Urinary bladder (tissue), 4 donors: ENCODE results near the gene MCC. TPM values are rescaled to one million over a fixed set of nuclear protein-coding genes. Genes with fewer than 3 reads are reported as not detected.

Experiments
- DNase-seq: peaks from one replicate; pipeline ENCODE4 v3.0.0-alpha.2; 2015; ENCODE audit errors: extremely low spot score
- H3K27ac ChIP-seq: one replicate; pipeline ENCODE4 v1.5.1; 2013; ENCODE audit warnings: low read depth, mild to moderate bottlenecking, moderate library complexity
- H3K36me3 ChIP-seq: one replicate; pipeline ENCODE4 v1.6.1; 2013; ENCODE audit warnings: mild to moderate bottlenecking, moderate library complexity; ENCODE audit not compliant: insufficient read depth
- H3K4me1 ChIP-seq: one replicate; pipeline ENCODE4 v1.6.1; 2013; ENCODE audit warnings: mild to moderate bottlenecking, moderate library complexity; ENCODE audit not compliant: insufficient read depth
- H3K4me3 ChIP-seq: one replicate; pipeline ENCODE4 v1.5.1; 2013; ENCODE audit warnings: low read depth, low read length
- WGBS: extraction: QIAGEN DNeasy Blood & Tissue Kit; methylation state at CpG from one replicate; pipeline ENCODE4 v1.1.7; 2013; 5-methylcytosine and 5-hydroxymethylcytosine counted together
- polyA plus RNA-seq: library from polyadenylated mRNA; stranded (reverse); fragments of 200-250 nt; gene quantifications from one replicate; pipeline ENCODE4 v1.2.3, GENCODE V29; 2013
- total RNA-seq: library from RNA; depleted of rRNA; stranded (reverse); fragments of >200 nt; gene quantifications from one replicate; pipeline ENCODE4 v1.2.3, GENCODE V29; 2014
- donor health status: healthy with polysubstance abuse.
- donor health status: healthy.

The MCC gene
- total and polyA plus RNA-seq, 2 donors = 17.2 to 60.7 TPM

DNA sequence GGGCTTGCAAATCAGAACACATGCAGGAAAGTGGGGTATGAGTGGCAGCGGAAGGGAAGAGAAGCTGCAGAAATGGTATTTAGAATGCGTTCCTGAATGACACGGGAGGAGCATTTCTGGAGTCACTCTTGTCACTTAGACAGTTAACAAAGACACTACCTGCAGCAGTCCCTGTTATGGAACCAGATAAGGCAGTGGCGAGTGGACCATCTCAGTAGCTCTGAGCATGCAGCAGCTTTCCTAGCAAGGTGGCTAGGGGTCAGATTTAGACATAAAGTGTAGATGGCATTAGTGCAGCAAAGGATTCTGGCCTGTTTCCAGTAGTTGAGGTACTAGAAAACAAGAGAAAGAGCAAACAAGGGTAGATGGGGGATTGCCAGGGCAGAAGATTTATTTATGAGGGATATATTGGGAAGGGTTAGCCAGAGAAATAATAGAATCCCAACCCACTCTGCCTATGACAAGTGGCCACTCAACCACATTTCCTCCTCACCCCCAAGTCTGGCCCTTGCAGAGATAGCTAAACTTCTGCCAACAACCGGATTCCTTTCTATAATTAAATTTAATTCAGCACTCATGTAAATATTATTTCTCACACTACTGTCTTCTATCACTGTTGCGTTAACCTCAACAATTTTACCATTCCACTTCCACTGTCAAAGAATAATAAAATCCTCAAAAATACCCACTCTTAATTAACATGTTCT lies 310.0 kb downstream of the MCC start:
- Histone ChIP-seq H3K36me3 (no peaks in the 10 kb centered on the region), H3K4me1 (no peaks in the 10 kb centered on the region), H3K4me3 (no peak overlapping the region), H3K27ac (no peak overlapping the region)
- 68% methylated on average over 6 of the region's 6 CpGs for WGBS
- DNase-seq = no peak

DNA sequence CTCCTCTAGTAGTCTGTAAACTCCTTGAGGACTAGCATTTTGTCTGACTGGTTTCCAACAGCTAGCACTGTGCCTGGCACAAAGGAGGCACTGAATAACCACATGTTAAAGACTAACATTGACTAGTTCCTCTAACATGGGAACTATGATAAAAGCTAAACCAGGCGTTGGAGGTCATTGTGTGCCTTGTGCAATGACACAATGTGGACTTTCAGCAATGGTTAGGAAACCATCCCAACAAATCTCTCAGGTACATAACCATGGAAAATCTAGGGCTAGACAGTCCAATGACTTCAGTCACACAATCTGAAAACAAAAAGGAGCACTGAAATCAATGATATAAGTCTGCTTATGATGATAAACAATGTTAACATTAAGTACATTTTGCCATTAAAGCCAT lies 311.0 kb downstream of the MCC start:
- H3K4me3 ChIP-seq = no peak overlapping the region
- H3K36me3 ChIP-seq = no peaks in the 10 kb centered on the region
- 98% methylated on average over 1 of the region's 1 CpG for WGBS
- DNase-seq = no peak
- H3K27ac ChIP-seq = no peak overlapping the region
- no peaks in the 10 kb centered on the region for H3K4me1 ChIP-seq

- DNase-seq = no peak
- no peak overlapping the region for H3K27ac ChIP-seq
- H3K4me3 ChIP-seq = no peak overlapping the region
- WGBS = 94% methylated on average over 4 of the region's 4 CpGs
- H3K4me1 ChIP-seq = no peaks in the 10 kb centered on the region
- no peaks in the 10 kb centered on the region for H3K36me3 ChIP-seq
Observed at GRCh38 chr5:113176734-113177133, 311.5 kb downstream of the MCC start.

DNA sequence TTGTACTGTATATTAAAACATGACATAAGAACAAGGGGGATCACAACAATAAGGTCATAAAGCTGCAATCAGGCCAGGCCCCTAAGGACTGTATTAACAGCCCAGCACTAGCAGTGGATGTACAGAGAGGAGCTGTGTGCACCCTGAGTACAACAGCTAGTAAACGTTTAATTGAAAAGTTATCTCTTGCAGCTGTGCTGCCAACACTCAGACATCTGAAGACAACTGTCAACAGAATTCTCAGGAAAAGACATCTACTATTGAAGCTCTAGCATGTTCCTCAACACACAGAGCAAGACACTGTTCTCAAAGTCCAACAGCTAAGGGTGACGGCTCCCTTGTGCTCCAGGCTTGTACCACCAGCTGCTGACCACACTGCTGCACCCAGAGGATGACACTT lies 312.1 kb downstream of the MCC start:
- Histone ChIP-seq H3K4me1 (no peaks in the 10 kb centered on the region), H3K27ac (no peak overlapping the region), H3K4me3 (no peak overlapping the region), H3K36me3 (no peaks in the 10 kb centered on the region)
- no peak for DNase-seq
- WGBS = 70% methylated on average over 2 of the region's 2 CpGs

- 86% methylated on average over 5 of the region's 5 CpGs for WGBS
- no peak for DNase-seq
- no peak overlapping the region for H3K27ac ChIP-seq
Observed at GRCh38 chr5:113172231-113172826, 315.9 kb downstream of the MCC start.

GRCh38 chr5:113171520-113171919 lies 316.7 kb downstream of the MCC start:
- Histone ChIP-seq H3K4me3 (no peak overlapping the region), H3K36me3 (no peaks in the 10 kb centered on the region), H3K4me1 (peaks cover 2% of the 10 kb centered on the region), H3K27ac (no peak overlapping the region)
- WGBS = 96% methylated on average over 5 of the region's 5 CpGs
- DNase-seq = no peak

More at GRCh38 chr5:113172231-113172826, 315.9 kb downstream of the MCC start:
- peaks cover 2% of the 10 kb centered on the region for H3K4me1 ChIP-seq
- H3K36me3 ChIP-seq = no peaks in the 10 kb centered on the region
- H3K4me3 ChIP-seq = no peak overlapping the region

- 85% methylated on average over 4 of the region's 4 CpGs for WGBS
- H3K27ac ChIP-seq = no peak overlapping the region
- H3K36me3 ChIP-seq = no peaks in the 10 kb centered on the region
- no peak overlapping the region for H3K4me3 ChIP-seq
- peaks cover 3% of the 10 kb centered on the region for H3K4me1 ChIP-seq
- DNase-seq = no peak
Observed at GRCh38 chr5:113170707-113171106, 317.5 kb downstream of the MCC start.

GRCh38 chr5:113169720-113170119 lies 318.5 kb downstream of the MCC start:
- H3K4me1 ChIP-seq = peaks cover 5% of the 10 kb centered on the region
- H3K4me3 ChIP-seq = no peak overlapping the region
- no peak overlapping the region for H3K27ac ChIP-seq
- H3K36me3 ChIP-seq = no peaks in the 10 kb centered on the region
- WGBS = 61% methylated on average over 1 of the region's 1 CpG
- DNase-seq = no peak

- Histone ChIP-seq H3K27ac (no peak overlapping the region), H3K36me3 (no peaks in the 10 kb centered on the region)
- WGBS = 86% methylated on average over 2 of the region's 2 CpGs
Observed at GRCh38 chr5:113167985-113168384, 320.3 kb downstream of the MCC start.

DNA sequence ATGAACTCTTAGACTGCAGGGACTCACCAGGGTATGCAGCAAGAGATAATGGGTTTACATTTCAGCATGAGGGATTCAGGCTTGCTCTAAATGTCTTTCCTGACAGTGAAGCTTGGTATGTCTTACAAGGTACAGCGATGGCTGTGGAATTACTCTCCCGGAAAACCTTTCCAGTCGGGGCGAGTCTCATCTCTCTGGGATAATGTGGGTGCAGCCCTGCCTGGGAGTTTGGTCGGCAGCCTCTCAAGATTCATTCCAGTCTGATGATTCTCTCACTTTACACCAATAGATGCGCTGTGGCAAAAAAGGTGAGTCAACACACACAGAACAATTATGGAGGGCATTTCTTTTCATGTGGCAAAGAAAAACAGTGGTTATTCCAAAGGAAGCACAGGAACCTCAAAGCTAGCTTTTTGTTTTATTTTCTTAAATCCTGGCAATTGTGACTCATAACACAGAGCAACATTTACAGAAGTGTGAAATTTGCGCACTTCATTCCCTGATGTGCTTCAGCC lies 321.3 kb downstream of the MCC start:
- H3K4me1 ChIP-seq = peaks cover 5% of the 10 kb centered on the region
- 52% methylated on average over 7 of the region's 7 CpGs for WGBS

More at GRCh38 chr5:113167985-113168384, 320.3 kb downstream of the MCC start:
- H3K4me3 ChIP-seq = no peak overlapping the region
- no peak for DNase-seq
- H3K4me1 ChIP-seq = peaks cover 5% of the 10 kb centered on the region

GRCh38 chr5:113166261-113166660 lies 322.0 kb downstream of the MCC start:
- no peak for DNase-seq
- Histone ChIP-seq H3K36me3 (no peaks in the 10 kb centered on the region), H3K4me1 (peaks cover 5% of the 10 kb centered on the region), H3K27ac (no peak overlapping the region), H3K4me3 (no peak overlapping the region)
- WGBS = 45% methylated on average over 4 of the region's 4 CpGs

More for the DNA sequence above, 321.3 kb downstream of the MCC start:
- H3K27ac ChIP-seq = no peak overlapping the region
- H3K4me3 ChIP-seq = no peak overlapping the region
- no peaks in the 10 kb centered on the region for H3K36me3 ChIP-seq
- DNase-seq = no peak

DNA sequence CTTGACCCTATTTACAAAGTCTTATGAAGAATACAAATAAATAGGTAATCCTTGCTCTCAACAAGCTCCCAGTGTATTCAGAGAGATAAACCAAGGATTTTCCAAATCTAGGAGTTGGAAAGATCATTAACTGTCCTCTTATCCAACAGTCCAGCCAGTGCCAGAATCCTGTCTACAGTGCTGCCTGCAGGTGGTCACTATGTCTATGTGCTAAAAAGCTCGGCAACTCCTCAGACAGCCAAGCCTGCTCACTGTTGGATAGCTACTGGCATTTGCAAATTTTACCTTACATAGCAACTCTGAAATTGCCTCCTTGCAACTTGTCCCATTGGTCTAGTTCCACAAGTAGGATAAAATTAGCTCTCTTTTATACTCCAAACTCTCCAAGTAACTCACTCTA lies 324.2 kb downstream of the MCC start:
- DNase-seq = no peak
- WGBS = 38% methylated on average over 1 of the region's 1 CpG
- peaks cover 5% of the 10 kb centered on the region for H3K4me1 ChIP-seq
- no peak overlapping the region for H3K4me3 ChIP-seq
- H3K36me3 ChIP-seq = no peaks in the 10 kb centered on the region
- no peak overlapping the region for H3K27ac ChIP-seq

DNA sequence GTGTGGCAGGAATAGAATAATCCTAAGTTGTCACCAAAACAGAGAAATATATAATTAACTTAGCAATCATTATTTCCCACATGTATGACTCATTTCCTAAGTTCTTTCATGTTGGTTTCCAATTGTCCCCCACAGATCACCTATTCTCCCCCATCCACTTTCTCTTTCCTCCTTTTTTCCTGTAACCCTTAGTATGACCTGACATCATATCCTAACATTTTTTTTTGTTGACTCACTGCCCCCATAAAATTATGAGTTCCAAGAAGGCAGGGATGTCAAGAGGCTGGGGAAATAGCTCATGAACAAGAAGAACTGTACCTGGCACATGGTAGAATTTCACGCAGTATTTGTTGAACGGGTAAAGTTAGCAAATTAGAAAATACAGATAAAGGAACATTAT lies 324.9 kb downstream of the MCC start:
- Histone ChIP-seq H3K4me1 (peaks cover 5% of the 10 kb centered on the region), H3K36me3 (no peaks in the 10 kb centered on the region), H3K4me3 (no peak overlapping the region), H3K27ac (no peak overlapping the region)
- DNase-seq = no peak
- 91% methylated on average over 2 of the region's 2 CpGs for WGBS

DNA sequence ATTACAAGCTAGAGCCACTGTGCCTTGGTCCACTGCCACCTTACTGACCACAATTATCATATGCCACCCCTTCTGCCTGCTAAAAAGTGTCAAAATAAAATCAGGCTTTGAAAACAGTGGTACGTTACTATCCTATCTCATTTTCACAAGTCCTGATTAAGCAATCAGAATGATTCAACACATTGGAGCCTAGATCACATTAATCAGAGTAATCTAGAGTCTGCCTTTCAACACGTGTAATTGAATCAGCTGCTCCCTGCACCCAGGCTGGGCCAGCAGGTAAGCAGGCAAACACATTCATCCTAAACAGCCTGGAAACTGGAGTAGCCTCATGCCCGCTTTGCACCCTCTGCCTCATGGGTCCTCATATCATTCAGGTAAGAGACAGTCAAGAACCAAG lies 325.5 kb downstream of the MCC start:
- DNase-seq = no peak
- no peak overlapping the region for H3K27ac ChIP-seq
- H3K4me1 ChIP-seq = peaks cover 5% of the 10 kb centered on the region
- H3K4me3 ChIP-seq = no peak overlapping the region
- H3K36me3 ChIP-seq = no peaks in the 10 kb centered on the region
- WGBS = 63% methylated on average over 3 of the region's 3 CpGs
